Mucosa of rectum (tissue), 2 donors: ENCODE measurements around the gene PLPP6.

Experiments
- H3K27ac ChIP-seq, 2 donors: one replicate each; pipeline ENCODE4 v1.7.0; 2013; ENCODE audit warnings: inconsistent platforms in 2 of 2, low read depth in 2 of 2, low read length in 2 of 2
- H3K27me3 ChIP-seq, 2 donors: one replicate each; pipeline ENCODE4 v1.7.0; 2013; ENCODE audit warnings: low read length in 2 of 2; ENCODE audit not compliant: control insufficient read depth in 2 of 2, insufficient read depth in 2 of 2
- H3K36me3 ChIP-seq, 2 donors: one replicate each; pipeline ENCODE4 v1.7.0; 2013; ENCODE audit warnings: low read length in 2 of 2; ENCODE audit not compliant: control insufficient read depth in 2 of 2, insufficient read depth in 2 of 2
- H3K4me1 ChIP-seq, 2 donors: one replicate each; pipeline ENCODE4 v1.7.0; 2013; ENCODE audit warnings: low read length in 2 of 2, mild to moderate bottlenecking in 1 of 2; ENCODE audit not compliant: control insufficient read depth in 2 of 2, insufficient read depth in 2 of 2
- H3K4me3 ChIP-seq, 2 donors: one replicate each; pipeline ENCODE4 v1.7.0; 2013; ENCODE audit warnings: low read length in 2 of 2
- H3K9ac ChIP-seq, 2 donors: one replicate each; pipeline ENCODE4 v1.7.0; 2013; ENCODE audit warnings: low read length in 2 of 2, low read depth in 1 of 2, mild to moderate bottlenecking in 1 of 2
- H3K9me3 ChIP-seq, 2 donors: one replicate each; pipeline ENCODE4 v1.7.0; 2013; ENCODE audit warnings: low read length in 2 of 2; ENCODE audit not compliant: control insufficient read depth in 2 of 2
- donor health status: healthy.
- donor health status: Normal muscosa, but diverticular disease.

PLPP6 gene

DNA sequence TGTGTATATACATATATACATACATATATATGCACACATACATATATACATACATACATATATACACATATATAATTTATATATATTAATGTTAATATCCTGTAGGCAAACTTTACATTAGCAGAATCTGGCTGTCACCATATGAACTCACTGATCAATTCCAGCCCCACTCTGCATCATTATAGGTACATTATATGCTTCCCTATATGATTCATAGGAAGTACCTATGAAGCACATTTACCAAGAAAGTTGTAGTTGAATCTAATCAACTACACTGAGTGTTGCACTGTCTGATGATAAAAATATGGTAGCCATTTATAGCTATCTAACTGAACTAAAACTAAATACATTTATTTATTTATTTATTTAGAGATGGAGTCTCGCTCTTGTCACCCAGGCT is 9.6 kb downstream of the PLPP6 start:
- Histone ChIP-seq H3K4me3 (no peak overlapping the region), H3K9ac (no peak overlapping the region), H3K36me3 (no peaks in the 10 kb centered on the region), H3K4me1 (no peaks in the 10 kb centered on the region), H3K27me3 (no peaks in the 10 kb centered on the region), H3K9me3 (no peaks in the 10 kb centered on the region), H3K27ac (no peak overlapping the region)

DNA sequence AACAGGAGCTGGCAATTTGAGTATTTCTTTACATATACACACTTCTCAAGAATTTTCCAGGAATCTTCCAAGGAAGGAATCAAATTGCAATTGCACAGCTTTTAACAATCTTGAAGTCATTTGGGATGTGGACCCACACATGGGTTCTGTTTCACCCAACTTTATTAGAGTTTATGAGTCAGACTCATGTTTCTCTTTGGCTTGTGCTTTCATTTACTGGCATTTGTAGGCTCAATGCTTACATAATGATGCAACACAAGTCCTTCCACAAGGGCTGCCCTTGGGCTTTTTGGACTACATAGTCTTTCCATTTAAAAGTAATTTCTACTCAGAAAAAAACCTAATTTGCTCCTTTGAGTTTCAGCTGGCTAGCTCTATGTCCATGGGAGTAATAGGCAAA is 12.7 kb downstream of the PLPP6 start:
- Histone ChIP-seq H3K9me3 (no peaks in the 10 kb centered on the region), H3K4me3 (no peak overlapping the region), H3K9ac (no peak overlapping the region), H3K27me3 (no peaks in the 10 kb centered on the region), H3K4me1 (peaks cover 4 to 13% of the 10 kb centered on the region in 2 donors), H3K27ac (no peak overlapping the region), H3K36me3 (no peaks in the 10 kb centered on the region)

DNA sequence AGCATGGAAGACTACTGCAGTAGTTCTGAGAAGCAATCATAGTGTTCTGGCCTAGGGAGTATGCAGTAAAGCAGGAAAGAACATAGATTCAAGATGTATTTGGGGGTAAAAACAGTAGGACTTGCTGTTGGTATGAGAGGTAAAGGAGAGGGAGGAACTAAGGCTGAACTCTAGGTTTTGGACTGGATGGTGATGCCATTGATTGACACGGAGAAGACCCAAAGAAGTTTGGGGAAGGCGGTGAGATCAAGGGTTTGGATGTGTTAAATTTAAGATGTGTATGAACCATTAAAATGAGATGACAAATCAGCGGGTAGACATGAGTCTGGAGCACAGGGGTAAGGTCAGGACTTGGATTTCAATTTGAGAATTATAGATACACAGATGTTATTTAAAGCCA is 15.3 kb downstream of the PLPP6 start:
- H3K9me3 ChIP-seq: no peaks in the 10 kb centered on the region
- peaks cover 12 to 21% of the 10 kb centered on the region in 2 donors for H3K4me1 ChIP-seq
- H3K4me3 ChIP-seq: no peak overlapping the region
- peak overlapping the region in 1 of 2 donors; percentile 97 for H3K27ac ChIP-seq
- no peaks in the 10 kb centered on the region for H3K27me3 ChIP-seq
- H3K36me3 ChIP-seq: no peaks in the 10 kb centered on the region
- H3K9ac ChIP-seq: no peak overlapping the region

DNA sequence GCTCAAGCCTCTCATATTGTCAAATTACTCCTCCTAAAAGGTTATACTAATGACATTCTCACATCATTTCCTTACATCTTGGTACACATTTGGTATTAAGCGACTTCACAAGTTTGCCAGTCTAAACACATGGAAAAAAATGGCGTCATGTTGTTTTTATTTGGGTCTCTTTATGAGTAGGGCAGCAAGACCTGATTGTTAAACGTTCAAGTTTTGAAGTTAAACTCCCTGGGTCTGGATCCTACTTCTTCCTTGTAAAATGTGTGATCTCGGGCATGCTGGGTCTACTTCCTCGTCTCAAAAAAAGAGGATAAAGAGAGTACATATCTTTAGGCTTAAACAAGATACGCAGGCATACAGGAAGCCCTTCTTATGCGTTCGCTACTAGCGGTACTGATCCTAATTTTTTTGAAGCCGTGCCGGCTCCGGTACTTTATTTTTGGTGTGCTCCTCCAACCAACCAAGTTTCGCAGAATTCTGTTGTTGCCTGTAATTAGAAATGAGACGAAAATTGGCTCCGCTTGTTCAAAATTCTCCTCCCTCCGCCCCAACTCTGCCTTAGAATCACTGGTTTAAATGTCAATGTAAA is 16.7 kb downstream of the PLPP6 start:
- Histone ChIP-seq H3K4me3 (peak overlapping the region; percentile 89 to 96), H3K27me3 (no peaks in the 10 kb centered on the region), H3K36me3 (no peaks in the 10 kb centered on the region), H3K27ac (peak overlapping the region; percentile 97 to 99), H3K4me1 (peaks cover 12 to 21% of the 10 kb centered on the region in 2 donors), H3K9ac (peak overlapping the region; percentile 95 to 98), H3K9me3 (no peaks in the 10 kb centered on the region)

DNA sequence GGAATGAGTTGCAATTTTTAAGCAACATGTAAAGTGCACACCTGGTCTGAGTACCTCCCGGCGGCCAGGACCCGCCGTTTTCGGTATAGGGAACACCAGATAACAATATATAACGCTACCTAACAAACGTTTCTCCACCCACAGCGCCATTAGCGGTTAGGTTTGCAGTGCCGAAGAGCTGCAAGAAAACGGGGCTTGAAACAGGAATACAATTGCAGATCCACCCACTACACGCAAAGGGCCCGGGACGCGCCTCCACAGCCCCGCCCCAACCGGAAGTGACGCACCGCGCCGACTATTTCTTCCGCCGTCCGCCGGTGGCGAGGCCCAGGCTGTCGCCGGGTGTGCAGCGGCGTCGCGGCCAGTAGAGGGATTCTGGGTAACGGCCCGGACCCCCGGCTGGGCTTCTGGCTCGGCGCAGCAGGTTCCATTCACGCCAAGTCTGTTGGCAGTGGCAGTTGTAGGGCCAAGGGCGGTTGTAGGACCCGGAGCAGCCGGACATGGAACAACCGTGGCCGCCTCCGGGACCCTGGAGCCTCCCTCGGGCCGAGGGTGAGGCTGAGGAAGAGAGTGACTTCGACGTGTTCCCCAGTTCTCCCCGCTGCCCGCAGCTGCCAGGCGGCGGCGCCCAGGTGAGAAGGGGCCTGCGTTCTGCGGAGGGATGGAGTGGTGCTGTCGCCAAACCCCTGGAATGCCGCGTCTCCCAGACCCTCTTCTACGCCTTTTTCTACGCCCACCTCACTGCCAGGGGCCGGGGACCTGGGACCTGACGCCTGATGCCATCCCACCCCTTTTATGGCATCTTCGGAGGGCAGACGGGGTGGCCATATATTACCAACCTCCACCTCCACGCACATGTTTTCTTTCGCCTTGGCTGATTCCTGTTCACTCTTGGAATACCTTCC is 17.4 kb downstream of the PLPP6 start, which contains the start of gene CDC37L1:
TSS of gene CDC37L1 (plus strand) at position 302 of the 905 bp plus-strand sequence. CDS start at position 501, 199 bp downstream.
- Histone ChIP-seq H3K4me3 (peak within 1 kb of the TSS; percentile 89 to 96), H3K9me3 (no peaks in the 10 kb centered on the region), H3K4me1 (peaks cover 12 to 21% of the 10 kb centered on the region in 2 donors), H3K9ac (peak within 1 kb of the TSS; percentile 95 to 98), H3K27ac (peak within 1 kb of the TSS; percentile 97 to 99), H3K27me3 (no peaks in the 10 kb centered on the region), H3K36me3 (no peaks in the 10 kb centered on the region)

DNA sequence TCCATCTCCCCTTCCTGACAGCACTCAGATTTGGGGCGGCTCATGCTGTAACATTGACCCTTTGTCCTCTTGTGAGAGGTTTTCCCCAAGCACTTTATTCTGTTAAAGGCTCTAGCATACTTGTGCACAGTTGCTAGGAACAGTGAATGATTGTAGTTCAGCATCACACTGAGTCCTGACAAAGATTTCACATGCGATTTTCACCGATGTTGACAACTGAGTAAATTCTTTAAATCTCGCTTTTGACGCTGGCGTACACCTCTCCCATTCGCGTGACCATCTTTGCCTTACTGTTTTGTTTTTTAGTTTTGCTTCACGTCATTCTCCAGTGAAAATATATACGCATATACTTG is 18.1 kb downstream of the PLPP6 start:
- Histone ChIP-seq H3K27ac (peak overlapping the region; percentile 97 to 99), H3K9ac (peak overlapping the region; percentile 95), H3K27me3 (no peaks in the 10 kb centered on the region), H3K9me3 (no peaks in the 10 kb centered on the region), H3K4me3 (peak overlapping the region; percentile 89 to 96), H3K36me3 (peaks cover 4% of the 10 kb centered on the region in 2 donors), H3K4me1 (peaks cover 12 to 21% of the 10 kb centered on the region in 2 donors)

DNA sequence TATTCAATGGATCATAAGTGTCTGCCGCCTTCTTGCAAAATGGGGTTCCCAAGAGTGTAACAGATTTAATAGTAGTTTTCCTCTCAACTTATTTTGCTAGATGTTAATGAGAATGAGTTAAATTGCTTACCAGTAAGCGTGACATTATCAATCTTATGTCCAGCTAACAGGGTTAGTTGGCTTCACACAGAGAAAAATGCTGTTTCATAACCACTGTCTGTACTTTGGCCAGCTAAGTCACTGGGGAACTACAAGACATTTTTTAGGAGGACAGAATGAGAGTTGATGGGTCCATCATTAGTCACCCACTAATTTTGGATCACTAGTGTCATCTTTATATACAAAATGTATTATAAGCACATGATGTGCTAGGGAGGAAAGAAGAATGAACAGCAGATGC is 18.7 kb downstream of the PLPP6 start:
- Histone ChIP-seq H3K27ac (peak overlapping the region; percentile 97 to 99), H3K9ac (peak overlapping the region; percentile 95), H3K36me3 (peaks cover 5 to 7% of the 10 kb centered on the region in 2 donors), H3K4me3 (peak overlapping the region; percentile 89 to 96), H3K27me3 (no peaks in the 10 kb centered on the region), H3K9me3 (no peaks in the 10 kb centered on the region), H3K4me1 (peaks cover 12 to 21% of the 10 kb centered on the region in 2 donors)

DNA sequence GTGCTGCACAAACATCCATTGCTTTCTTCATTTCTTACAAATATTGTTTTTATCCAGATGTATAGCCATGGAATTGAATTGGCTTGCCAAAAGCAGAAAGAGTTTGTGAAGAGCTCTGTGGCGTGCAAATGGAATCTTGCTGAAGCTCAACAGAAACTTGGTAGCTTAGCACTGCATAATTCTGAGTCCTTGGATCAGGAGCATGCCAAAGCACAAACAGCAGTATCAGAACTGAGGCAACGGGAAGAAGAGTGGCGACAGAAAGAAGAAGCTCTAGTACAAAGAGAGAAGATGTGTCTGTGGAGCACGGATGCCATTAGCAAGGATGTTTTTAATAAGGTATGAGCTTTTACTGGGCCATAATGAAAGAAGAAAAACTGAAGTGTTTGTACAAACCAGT is 22.7 kb downstream of the PLPP6 start:
- Histone ChIP-seq H3K4me3 (no peak overlapping the region), H3K36me3 (peaks cover 11 to 16% of the 10 kb centered on the region in 2 donors), H3K9ac (no peak overlapping the region), H3K27me3 (no peaks in the 10 kb centered on the region), H3K4me1 (peaks cover 8% of the 10 kb centered on the region in 2 donors), H3K9me3 (no peaks in the 10 kb centered on the region), H3K27ac (no peak overlapping the region)

DNA sequence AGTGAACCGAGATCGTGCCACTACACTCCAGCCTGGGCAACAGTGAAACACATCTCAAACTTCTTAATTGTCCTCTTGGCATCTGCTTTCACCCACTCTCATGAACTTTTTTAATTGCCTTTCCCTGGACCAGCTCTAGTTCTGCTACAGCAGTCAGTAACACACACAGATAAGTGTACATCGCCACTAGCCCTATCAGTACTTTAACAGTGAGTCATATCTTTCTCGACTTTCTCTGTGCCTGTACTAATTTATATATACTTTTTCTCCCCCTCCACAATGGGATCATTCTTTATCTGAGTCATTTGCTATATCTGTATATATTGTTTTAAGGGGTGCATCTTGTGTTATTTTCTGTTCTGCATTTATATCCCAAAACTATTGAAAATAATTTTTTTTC is 24.0 kb downstream of the PLPP6 start:
- peaks cover 2% of the 10 kb centered on the region in 2 donors for H3K4me1 ChIP-seq
- H3K36me3 ChIP-seq: peaks cover 22 to 26% of the 10 kb centered on the region in 2 donors
- no peak overlapping the region for H3K27ac ChIP-seq
- no peaks in the 10 kb centered on the region for H3K27me3 ChIP-seq
- no peaks in the 10 kb centered on the region for H3K9me3 ChIP-seq
- no peak overlapping the region for H3K4me3 ChIP-seq
- no peak overlapping the region for H3K9ac ChIP-seq

DNA sequence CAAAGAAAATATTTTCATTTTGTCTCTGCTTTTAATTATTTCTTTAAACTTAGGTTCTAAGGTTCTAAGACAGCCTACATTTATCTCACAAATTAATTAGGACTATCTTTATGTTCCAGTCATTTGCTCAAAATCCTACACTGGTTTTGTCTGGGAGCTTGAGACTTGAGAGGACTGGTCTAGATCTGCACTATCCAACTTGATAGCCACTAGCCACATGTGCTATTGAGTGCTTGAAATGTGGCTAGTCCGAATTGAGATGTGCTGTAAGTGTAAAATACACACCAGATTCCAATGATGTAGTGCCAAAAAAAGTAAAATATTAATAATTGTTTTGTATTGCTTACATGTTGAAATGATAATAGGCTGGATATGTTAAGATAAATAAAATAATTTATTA is 24.5 kb downstream of the PLPP6 start:
- H3K36me3 ChIP-seq: peaks cover 25 to 30% of the 10 kb centered on the region in 2 donors
- no peak overlapping the region for H3K9ac ChIP-seq
- no peaks in the 10 kb centered on the region for H3K9me3 ChIP-seq
- no peak overlapping the region for H3K27ac ChIP-seq
- H3K4me1 ChIP-seq: no peaks in the 10 kb centered on the region
- H3K27me3 ChIP-seq: no peaks in the 10 kb centered on the region
- H3K4me3 ChIP-seq: no peak overlapping the region
